Muscle of leg (tissue), 11 donors: ENCODE data around the gene TMEM26. TPM values are rescaled to one million over a fixed set of nuclear protein-coding genes. Genes with fewer than 3 reads are reported as not detected.
"Not testable (repeated sequence)": the region's sequence is repeated elsewhere in the genome, so short reads cannot be mapped to it uniquely, and the experiment has no call there.

Source experiments
- DNase-seq: peaks from one replicate; pipeline ENCODE4 v3.0.0; 2013
- H3K27ac ChIP-seq: one replicate; pipeline ENCODE4 v1.5.1; 2013; ENCODE audit warnings: mild to moderate bottlenecking, low read length, control low read depth
- H3K27me3 ChIP-seq: one replicate; pipeline ENCODE4 v1.6.1; 2013; ENCODE audit warnings: low read length; ENCODE audit not compliant: control insufficient read depth, insufficient read depth
- H3K36me3 ChIP-seq: one replicate; pipeline ENCODE4 v1.6.1; 2013; ENCODE audit warnings: low read length; ENCODE audit not compliant: control insufficient read depth, insufficient read depth
- H3K4me1 ChIP-seq: one replicate; pipeline ENCODE4 v1.6.1; 2013; ENCODE audit warnings: low read length; ENCODE audit not compliant: control insufficient read depth, insufficient read depth
- H3K4me3 ChIP-seq: one replicate; pipeline ENCODE4 v1.5.1; 2013; ENCODE audit warnings: low read length, control low read depth
- H3K9me3 ChIP-seq: replicated peaks from 2 replicates; pipeline ENCODE4 v1.6.1; 2013; ENCODE audit warnings: low read depth, low read length; ENCODE audit not compliant: control insufficient read depth
- WGBS: methylation state at CpG from one replicate; pipeline ENCODE4 v1.1.5; 2013; ENCODE audit warnings: missing lambda C conversion rate; ENCODE audit not compliant: insufficient coverage; 5-methylcytosine and 5-hydroxymethylcytosine counted together
- polyA plus RNA-seq, 8 donors: library from polyadenylated mRNA; unstranded; fragments of 120-200 nt; gene quantifications; one replicate each; pipeline versions ENCODE4 v1.2.1 to v1.2.3, GENCODE V29; 2013; ENCODE audit warnings: inconsistent platforms in 1 of 8, low replicate concordance in 1 of 8; ENCODE audit not compliant: insufficient read length in 8 of 8, insufficient read depth in 1 of 8
- total RNA-seq: library from RNA; stranded (reverse); fragments of 120-200 nt; gene quantifications from one replicate; pipeline ENCODE4 v1.2.4, GENCODE V29; 2013

Gene TMEM26
- total and polyA plus RNA-seq, 9 donors, result 6.3 to 18.4 (median 11.7) TPM

- WGBS, result no CpG with 5 or more reads among the region's 6 CpGs
Observed at GRCh38 chr10:61388986-61389385, 64.2 kb downstream of the TMEM26 start.

GRCh38 chr10:61385231-61386001, 67.8 kb downstream of the TMEM26 start:
- DNase-seq, result peak; percentile 74
- Histone ChIP-seq H3K27me3 (no peaks in the 10 kb centered on the region), H3K27ac (no peak overlapping the region), H3K4me1 (no peaks in the 10 kb centered on the region), H3K4me3 (no peak overlapping the region), H3K9me3 (no peaks in the 10 kb centered on the region), H3K36me3 (no peaks in the 10 kb centered on the region)
- no CpG with 5 or more reads among the region's 2 CpGs for WGBS

More at GRCh38 chr10:61388986-61389385, 64.2 kb downstream of the TMEM26 start:
- H3K27me3 ChIP-seq, H3K9me3 ChIP-seq, H3K4me3 ChIP-seq, H3K4me1 ChIP-seq, DNase-seq, H3K36me3 ChIP-seq, H3K27ac ChIP-seq: not testable (repeated sequence)

GRCh38 chr10:61381153-61381552, 72.0 kb downstream of the TMEM26 start:
- no CpG with 5 or more reads among the region's 3 CpGs for WGBS
- H3K4me1 ChIP-seq, result not testable (repeated sequence)

GRCh38 chr10:61378865-61379264, 74.3 kb downstream of the TMEM26 start:
- Histone ChIP-seq H3K36me3 (no peaks in the 10 kb centered on the region), H3K9me3 (peaks cover 3% of the 10 kb centered on the region)

More at GRCh38 chr10:61381153-61381552, 72.0 kb downstream of the TMEM26 start:
- not testable (repeated sequence) for H3K27ac ChIP-seq, DNase-seq, H3K36me3 ChIP-seq, H3K27me3 ChIP-seq, H3K4me3 ChIP-seq, H3K9me3 ChIP-seq

GRCh38 chr10:61376908-61377368, 76.2 kb downstream of the TMEM26 start:
- no peak for DNase-seq
- H3K4me1 ChIP-seq, result no peaks in the 10 kb centered on the region
- 98% methylated on average over 22 of the region's 23 CpGs for WGBS
- no peak overlapping the region for H3K4me3 ChIP-seq
- peaks cover 3% of the 10 kb centered on the region for H3K9me3 ChIP-seq
- no peaks in the 10 kb centered on the region for H3K27me3 ChIP-seq
- H3K27ac ChIP-seq, result no peak overlapping the region
- no peaks in the 10 kb centered on the region for H3K36me3 ChIP-seq

More at GRCh38 chr10:61378865-61379264, 74.3 kb downstream of the TMEM26 start:
- no peaks in the 10 kb centered on the region for H3K4me1 ChIP-seq
- DNase-seq, result no peak
- H3K27ac ChIP-seq, result no peak overlapping the region
- no peak overlapping the region for H3K4me3 ChIP-seq
- 89% methylated on average over 6 of the region's 7 CpGs for WGBS
- no peaks in the 10 kb centered on the region for H3K27me3 ChIP-seq

- no peak overlapping the region for H3K4me3 ChIP-seq
- H3K36me3 ChIP-seq, result no peaks in the 10 kb centered on the region
- 100% methylated on average over 1 of the region's 1 CpG for WGBS
- H3K27ac ChIP-seq, result no peak overlapping the region
- no peaks in the 10 kb centered on the region for H3K27me3 ChIP-seq
- no peak for DNase-seq
- H3K4me1 ChIP-seq, result no peaks in the 10 kb centered on the region
- H3K9me3 ChIP-seq, result peaks cover 3% of the 10 kb centered on the region
Observed at GRCh38 chr10:61376377-61376776, 76.8 kb downstream of the TMEM26 start.

- no peak overlapping the region for H3K27ac ChIP-seq
- no peaks in the 10 kb centered on the region for H3K9me3 ChIP-seq
- DNase-seq, result no peak
- no peaks in the 10 kb centered on the region for H3K4me1 ChIP-seq
- no peaks in the 10 kb centered on the region for H3K27me3 ChIP-seq
- H3K4me3 ChIP-seq, result no peak overlapping the region
- WGBS, result no CpG with 5 or more reads among the region's 1 CpG
- no peaks in the 10 kb centered on the region for H3K36me3 ChIP-seq
Observed at GRCh38 chr10:61366365-61366764, 86.8 kb downstream of the TMEM26 start.

GRCh38 chr10:61364619-61365018, 88.6 kb downstream of the TMEM26 start:
- Histone ChIP-seq H3K36me3 (no peaks in the 10 kb centered on the region), H3K9me3 (no peaks in the 10 kb centered on the region), H3K27me3 (no peaks in the 10 kb centered on the region), H3K4me3 (no peak overlapping the region), H3K27ac (no peak overlapping the region), H3K4me1 (no peaks in the 10 kb centered on the region)
- no peak for DNase-seq
- WGBS, result no CpG with 5 or more reads among the region's 2 CpGs

GRCh38 chr10:61363006-61363405, 90.2 kb downstream of the TMEM26 start:
- H3K36me3 ChIP-seq, result no peaks in the 10 kb centered on the region
- no peaks in the 10 kb centered on the region for H3K27me3 ChIP-seq
- DNase-seq, result peak; percentile 53
- H3K27ac ChIP-seq, result no peak overlapping the region
- H3K4me3 ChIP-seq, result no peak overlapping the region
- no peaks in the 10 kb centered on the region for H3K9me3 ChIP-seq
- no peaks in the 10 kb centered on the region for H3K4me1 ChIP-seq
- no CpG with 5 or more reads among the region's 3 CpGs for WGBS

- DNase-seq, result no peak
- Histone ChIP-seq H3K4me3 (no peak overlapping the region), H3K4me1 (no peaks in the 10 kb centered on the region), H3K9me3 (no peaks in the 10 kb centered on the region), H3K36me3 (no peaks in the 10 kb centered on the region), H3K27me3 (no peaks in the 10 kb centered on the region), H3K27ac (no peak overlapping the region)
- WGBS, result no CpG with 5 or more reads among the region's 2 CpGs
Observed at GRCh38 chr10:61359452-61359851, 93.7 kb downstream of the TMEM26 start.
